Measurements from ENCODE around the gene PLPPR1.
A peak's percentile ranks its signal among the peaks of the same experiment; 100 is the strongest.

DNA sequence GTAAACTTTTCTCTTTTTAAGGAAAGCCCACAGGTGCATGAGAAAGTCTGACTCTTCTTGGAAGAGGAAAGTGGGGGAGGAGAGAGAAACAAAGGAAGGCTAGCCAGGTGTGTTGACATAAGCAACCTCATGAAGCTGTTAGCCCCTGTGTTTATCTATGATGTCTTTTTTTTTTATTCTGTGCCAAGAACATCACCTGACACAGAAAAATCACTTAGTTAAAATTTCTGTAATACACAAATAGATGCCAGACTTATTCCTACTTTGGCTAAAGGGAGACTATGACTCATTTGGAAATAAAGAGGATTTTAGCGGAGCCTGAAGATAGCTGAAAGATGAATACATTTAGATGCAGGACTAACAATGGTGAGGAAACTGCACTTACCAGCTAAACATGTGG is 298.0 kb downstream of the PLPPR1 start:
- TF ChIP-seq, protein P1, sequence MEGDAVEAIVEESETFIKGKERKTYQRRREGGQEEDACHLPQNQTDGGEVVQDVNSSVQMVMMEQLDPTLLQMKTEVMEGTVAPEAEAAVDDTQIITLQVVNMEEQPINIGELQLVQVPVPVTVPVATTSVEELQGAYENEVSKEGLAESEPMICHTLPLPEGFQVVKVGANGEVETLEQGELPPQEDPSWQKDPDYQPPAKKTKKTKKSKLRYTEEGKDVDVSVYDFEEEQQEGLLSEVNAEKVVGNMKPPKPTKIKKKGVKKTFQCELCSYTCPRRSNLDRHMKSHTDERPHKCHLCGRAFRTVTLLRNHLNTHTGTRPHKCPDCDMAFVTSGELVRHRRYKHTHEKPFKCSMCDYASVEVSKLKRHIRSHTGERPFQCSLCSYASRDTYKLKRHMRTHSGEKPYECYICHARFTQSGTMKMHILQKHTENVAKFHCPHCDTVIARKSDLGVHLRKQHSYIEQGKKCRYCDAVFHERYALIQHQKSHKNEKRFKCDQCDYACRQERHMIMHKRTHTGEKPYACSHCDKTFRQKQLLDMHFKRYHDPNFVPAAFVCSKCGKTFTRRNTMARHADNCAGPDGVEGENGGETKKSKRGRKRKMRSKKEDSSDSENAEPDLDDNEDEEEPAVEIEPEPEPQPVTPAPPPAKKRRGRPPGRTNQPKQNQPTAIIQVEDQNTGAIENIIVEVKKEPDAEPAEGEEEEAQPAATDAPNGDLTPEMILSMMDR (IDR thresholded peaks at IDR 0.05; ENCODE audit: low read depth, low read length, missing input control), result no peak
- TF ChIP-seq, protein P2, sequence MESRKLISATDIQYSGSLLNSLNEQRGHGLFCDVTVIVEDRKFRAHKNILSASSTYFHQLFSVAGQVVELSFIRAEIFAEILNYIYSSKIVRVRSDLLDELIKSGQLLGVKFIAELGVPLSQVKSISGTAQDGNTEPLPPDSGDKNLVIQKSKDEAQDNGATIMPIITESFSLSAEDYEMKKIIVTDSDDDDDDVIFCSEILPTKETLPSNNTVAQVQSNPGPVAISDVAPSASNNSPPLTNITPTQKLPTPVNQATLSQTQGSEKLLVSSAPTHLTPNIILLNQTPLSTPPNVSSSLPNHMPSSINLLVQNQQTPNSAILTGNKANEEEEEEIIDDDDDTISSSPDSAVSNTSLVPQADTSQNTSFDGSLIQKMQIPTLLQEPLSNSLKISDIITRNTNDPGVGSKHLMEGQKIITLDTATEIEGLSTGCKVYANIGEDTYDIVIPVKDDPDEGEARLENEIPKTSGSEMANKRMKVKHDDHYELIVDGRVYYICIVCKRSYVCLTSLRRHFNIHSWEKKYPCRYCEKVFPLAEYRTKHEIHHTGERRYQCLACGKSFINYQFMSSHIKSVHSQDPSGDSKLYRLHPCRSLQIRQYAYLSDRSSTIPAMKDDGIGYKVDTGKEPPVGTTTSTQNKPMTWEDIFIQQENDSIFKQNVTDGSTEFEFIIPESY (IDR thresholded peaks at IDR 0.05), result peak; percentile 51
- TF ChIP-seq, protein P3, sequence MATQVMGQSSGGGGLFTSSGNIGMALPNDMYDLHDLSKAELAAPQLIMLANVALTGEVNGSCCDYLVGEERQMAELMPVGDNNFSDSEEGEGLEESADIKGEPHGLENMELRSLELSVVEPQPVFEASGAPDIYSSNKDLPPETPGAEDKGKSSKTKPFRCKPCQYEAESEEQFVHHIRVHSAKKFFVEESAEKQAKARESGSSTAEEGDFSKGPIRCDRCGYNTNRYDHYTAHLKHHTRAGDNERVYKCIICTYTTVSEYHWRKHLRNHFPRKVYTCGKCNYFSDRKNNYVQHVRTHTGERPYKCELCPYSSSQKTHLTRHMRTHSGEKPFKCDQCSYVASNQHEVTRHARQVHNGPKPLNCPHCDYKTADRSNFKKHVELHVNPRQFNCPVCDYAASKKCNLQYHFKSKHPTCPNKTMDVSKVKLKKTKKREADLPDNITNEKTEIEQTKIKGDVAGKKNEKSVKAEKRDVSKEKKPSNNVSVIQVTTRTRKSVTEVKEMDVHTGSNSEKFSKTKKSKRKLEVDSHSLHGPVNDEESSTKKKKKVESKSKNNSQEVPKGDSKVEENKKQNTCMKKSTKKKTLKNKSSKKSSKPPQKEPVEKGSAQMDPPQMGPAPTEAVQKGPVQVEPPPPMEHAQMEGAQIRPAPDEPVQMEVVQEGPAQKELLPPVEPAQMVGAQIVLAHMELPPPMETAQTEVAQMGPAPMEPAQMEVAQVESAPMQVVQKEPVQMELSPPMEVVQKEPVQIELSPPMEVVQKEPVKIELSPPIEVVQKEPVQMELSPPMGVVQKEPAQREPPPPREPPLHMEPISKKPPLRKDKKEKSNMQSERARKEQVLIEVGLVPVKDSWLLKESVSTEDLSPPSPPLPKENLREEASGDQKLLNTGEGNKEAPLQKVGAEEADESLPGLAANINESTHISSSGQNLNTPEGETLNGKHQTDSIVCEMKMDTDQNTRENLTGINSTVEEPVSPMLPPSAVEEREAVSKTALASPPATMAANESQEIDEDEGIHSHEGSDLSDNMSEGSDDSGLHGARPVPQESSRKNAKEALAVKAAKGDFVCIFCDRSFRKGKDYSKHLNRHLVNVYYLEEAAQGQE (IDR thresholded peaks at IDR 0.05), result peak; percentile 66
- TF ChIP-seq FOXA1 (IDR thresholded peaks at IDR 0.05) (peak; percentile 84), RAD21 (IDR thresholded peaks at IDR 0.05) (no peak)
